Endothelial cell of umbilical vein (primary cell): Measurements from ENCODE around the gene ATRNL1.

Experiments
- CTCF ChIP-seq, 2 donors: IDR thresholded peaks; 1 replicate in 1 of 2; 2 replicates in 1 of 2; pipeline ENCODE4 v1.5.1; 2011; ENCODE audit warnings: low read length in 2 of 2, mild to moderate bottlenecking in 2 of 2, moderate library complexity in 2 of 2, control low read depth in 1 of 2, inconsistent platforms in 1 of 2, low read depth in 1 of 2; ENCODE audit not compliant: insufficient read depth in 1 of 2; ENCODE audit errors: extremely low read depth in 1 of 2
- EZH2 ChIP-seq: IDR thresholded peaks from 2 replicates; pipeline ENCODE4 v1.6.1; 2012; ENCODE audit warnings: borderline replicate concordance, low read depth, mild to moderate bottlenecking, moderate library complexity, low read length, inconsistent platforms; ENCODE audit not compliant: severe bottlenecking
- FOS ChIP-seq: IDR thresholded peaks from 2 replicates; pipeline ENCODE4 v1.6.1; 2011; ENCODE audit warnings: mild to moderate bottlenecking, low read length, moderate library complexity, borderline replicate concordance; ENCODE audit not compliant: insufficient read depth
- GATA2 ChIP-seq: IDR thresholded peaks from 2 replicates; pipeline ENCODE4 v1.7.0; 2011; ENCODE audit warnings: low read depth, mild to moderate bottlenecking, moderate library complexity, mixed read lengths, low read length; ENCODE audit not compliant: insufficient read length, insufficient read depth
- MYC ChIP-seq: IDR thresholded peaks from one replicate; pipeline ENCODE4 v1.6.1; 2011; ENCODE audit warnings: mild to moderate bottlenecking, low read depth, low read length
- POLR2A ChIP-seq: IDR thresholded peaks from 2 replicates; pipeline ENCODE4 v1.6.1; 2012; ENCODE audit warnings: low read depth, mild to moderate bottlenecking, control low read depth, low read length
- POLR2AphosphoS5 ChIP-seq: IDR thresholded peaks from 2 replicates; pipeline ENCODE4 v1.6.1; 2012; ENCODE audit warnings: low read depth, mild to moderate bottlenecking, control low read depth, low read length, moderate library complexity; ENCODE audit not compliant: insufficient read depth
- TF ChIP-seq, protein P1 (sequence below): IDR thresholded peaks from 2 replicates; pipeline ENCODE4 v1.6.1; 2011; ENCODE audit not compliant: insufficient read depth, insufficient read length

DNA sequence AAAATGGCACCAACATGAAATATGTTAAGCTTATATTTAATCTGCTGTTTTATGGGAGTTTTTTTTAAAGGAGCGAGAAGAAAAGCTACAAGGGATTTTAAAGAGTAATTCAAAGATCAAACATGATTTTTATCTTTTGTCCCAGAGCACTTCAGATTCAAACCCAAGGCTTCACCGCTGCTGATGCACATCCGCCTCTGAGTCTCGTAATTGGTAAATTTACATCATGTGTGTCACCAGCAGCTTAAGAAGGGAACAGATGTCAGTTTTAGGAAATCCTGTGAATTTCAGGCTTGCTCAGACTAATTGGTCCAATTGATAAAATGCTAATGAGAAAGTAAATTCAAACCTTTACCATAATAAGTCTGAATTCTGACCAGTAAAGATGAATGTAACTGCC is 773.5 kb downstream of the ATRNL1 start:
- no peak for TF ChIP-seq CTCF (IDR thresholded peaks at IDR 0.05; ENCODE audit: extremely low read depth in 1 of 2, insufficient read depth in 1 of 2, low read depth in 1 of 2, low read length in 2 of 2)
- TF ChIP-seq POLR2A = no peak
- TF ChIP-seq EZH2 = no peak
- TF ChIP-seq POLR2AphosphoS5 = no peak
- TF ChIP-seq, protein P1, sequence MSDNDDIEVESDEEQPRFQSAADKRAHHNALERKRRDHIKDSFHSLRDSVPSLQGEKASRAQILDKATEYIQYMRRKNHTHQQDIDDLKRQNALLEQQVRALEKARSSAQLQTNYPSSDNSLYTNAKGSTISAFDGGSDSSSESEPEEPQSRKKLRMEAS = no peak
- no peak for TF ChIP-seq MYC
- TF ChIP-seq GATA2 = no peak
- TF ChIP-seq FOS = no peak
